Stimulated activated CD4-positive, alpha-beta T cell treated with anti-CD3 and anti-CD28 coated beads, TNF-alpha, amount 100 ng/mL, for 1 hour (primary cell): Measurements from ENCODE around the gene ADGRF3.
"Not testable (repeated sequence)": the region's sequence is repeated elsewhere in the genome, so short reads cannot be mapped to it uniquely, and the experiment has no call there.

Source experiments
- DNase-seq, 3 donors: peaks; one replicate each; pipeline ENCODE4 v3.0.0-alpha.2; 2020; ENCODE audit warnings: low read depth in 3 of 3, low spot score in 1 of 3

ADGRF3 gene, protein sequence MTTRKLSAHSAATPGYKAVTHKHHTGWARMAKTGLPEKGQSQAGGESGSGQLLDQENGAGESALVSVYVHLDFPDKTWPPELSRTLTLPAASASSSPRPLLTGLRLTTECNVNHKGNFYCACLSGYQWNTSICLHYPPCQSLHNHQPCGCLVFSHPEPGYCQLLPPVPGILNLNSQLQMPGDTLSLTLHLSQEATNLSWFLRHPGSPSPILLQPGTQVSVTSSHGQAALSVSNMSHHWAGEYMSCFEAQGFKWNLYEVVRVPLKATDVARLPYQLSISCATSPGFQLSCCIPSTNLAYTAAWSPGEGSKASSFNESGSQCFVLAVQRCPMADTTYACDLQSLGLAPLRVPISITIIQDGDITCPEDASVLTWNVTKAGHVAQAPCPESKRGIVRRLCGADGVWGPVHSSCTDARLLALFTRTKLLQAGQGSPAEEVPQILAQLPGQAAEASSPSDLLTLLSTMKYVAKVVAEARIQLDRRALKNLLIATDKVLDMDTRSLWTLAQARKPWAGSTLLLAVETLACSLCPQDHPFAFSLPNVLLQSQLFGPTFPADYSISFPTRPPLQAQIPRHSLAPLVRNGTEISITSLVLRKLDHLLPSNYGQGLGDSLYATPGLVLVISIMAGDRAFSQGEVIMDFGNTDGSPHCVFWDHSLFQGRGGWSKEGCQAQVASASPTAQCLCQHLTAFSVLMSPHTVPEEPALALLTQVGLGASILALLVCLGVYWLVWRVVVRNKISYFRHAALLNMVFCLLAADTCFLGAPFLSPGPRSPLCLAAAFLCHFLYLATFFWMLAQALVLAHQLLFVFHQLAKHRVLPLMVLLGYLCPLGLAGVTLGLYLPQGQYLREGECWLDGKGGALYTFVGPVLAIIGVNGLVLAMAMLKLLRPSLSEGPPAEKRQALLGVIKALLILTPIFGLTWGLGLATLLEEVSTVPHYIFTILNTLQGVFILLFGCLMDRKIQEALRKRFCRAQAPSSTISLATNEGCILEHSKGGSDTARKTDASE

DNA sequence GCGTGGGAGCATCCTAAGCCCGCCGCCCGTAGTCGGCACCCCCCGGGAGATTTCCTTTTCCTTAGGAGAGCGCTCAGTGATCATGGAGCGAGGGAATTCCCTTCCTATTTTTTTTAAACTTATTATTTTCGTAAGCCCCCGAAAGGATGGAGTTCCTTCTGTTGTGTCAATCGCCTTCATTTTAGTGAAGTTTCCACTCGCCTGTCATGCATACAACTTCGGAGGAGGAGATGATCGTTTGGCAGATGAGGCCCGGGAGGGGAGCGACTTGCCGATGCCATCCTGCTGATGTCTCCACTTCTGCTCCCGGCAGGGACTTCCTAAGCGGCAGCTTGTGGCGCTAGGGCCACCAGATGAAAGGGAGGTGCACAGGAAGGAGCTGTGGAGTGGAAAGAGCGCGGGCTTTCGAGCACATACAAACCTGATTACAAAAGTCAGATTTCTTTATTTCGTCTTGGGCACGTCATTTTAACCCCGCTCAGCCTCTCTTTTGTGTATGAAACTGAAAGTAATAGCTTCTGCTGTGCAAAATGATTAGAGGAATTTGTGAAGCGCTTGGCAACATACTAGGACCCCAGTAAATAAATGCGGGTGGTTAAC is at the start of gene ADGRF3:
Gene ADGRF3, minus strand, starts transcription at position 336 of the 600 bp plus-strand sequence. CDS start 555 bp downstream, outside the sequence.
- peak; percentile 15 to 31 (median 20) for DNase-seq

DNA sequence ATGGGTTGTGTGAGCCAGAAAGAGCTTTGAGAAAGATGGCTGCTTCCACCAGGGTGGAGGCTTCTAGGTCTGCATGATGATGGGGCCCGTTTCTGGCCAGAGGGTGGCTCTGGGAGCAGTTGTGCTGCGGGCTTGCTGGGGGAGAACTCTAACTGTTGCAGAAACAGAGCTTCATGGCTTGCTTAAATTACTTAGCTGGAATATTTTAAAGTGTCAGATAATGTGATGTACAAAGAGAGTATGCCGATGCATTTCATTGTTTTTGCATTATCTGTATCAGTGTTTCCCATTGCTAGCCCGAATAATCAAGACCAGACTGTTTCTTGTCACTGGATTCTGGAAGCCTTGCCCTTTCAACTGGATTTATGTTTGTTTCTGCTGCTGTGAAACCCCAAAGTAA is 48.8 kb upstream of the ADGRF3 start:
- no peak for DNase-seq

DNA sequence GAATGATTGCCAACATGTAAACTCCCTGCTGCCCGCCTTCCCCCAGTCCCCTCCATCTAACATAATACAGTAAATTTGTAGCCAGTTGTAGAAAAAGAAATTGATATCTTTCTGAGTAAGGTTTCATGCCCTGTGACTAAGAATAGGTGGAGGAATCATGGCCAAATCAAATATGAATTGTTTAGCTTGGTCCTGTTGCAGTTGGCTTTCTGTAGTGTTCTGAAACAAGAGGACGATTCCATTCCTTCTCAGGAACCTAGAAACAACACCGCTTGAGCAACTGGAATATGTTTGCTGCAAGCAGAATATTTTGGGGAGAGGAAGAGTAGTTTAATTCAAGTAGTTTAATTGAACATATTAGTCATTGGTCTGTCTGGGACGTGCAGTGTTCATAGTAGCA is 48.1 kb upstream of the ADGRF3 start:
- no peak for DNase-seq

DNA sequence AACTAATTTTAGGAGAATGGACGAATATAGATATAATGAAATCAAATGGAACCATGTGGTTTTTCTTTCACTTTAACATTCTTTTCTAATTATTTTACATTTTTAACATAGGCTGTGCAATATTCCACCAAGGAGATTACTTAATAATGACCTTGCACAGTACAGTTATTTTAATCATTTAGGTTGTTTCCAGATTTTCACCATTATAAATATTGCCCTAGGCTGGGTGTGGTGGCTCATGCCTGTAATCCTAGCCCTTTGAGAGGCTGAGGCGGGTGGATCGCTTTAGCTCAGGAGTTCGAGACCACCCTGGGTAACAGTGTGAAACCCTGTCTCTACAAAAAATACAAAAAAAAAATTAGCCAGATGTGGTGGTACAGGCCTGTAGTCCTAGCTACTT is 40.6 kb upstream of the ADGRF3 start:
- no peak for DNase-seq

DNA sequence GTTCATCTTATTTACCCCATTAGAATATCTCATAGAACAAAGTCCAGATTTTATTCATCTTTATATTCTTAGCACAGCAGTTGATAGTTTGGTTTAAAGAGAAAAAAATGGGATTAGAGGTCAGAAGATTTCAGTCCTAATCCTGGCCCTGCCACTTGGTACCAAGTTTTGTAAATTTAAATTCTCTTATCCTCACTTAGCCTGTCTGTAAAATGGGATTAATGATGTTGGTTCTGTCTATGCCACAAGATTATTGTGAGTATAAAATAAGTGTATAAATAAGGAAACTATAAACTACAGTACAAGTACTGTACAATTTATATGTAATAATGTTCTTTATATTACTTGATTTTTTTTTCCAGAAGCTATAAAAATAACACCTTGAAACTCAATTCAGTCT is 38.0 kb upstream of the ADGRF3 start:
- no peak for DNase-seq

DNA sequence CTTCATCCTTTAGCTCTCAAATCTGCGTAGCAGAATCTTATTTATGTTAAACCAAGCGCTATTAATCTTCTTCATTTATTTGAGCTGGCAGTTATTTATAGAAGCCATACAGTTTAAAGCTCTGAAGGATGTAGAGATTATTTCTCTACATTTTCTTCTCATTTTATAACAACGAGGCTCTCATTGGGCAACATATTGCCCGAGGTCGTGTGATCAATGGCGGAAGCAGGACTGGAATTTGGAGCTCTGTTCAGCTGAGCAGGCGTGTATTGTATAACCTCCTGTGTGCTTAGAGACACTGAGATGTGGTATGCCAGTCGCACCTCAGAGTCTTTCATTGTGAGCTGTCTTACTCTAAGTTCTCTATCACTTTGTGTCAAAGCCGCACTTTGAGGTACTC is 37.6 kb upstream of the ADGRF3 start:
- DNase-seq, result no peak

DNA sequence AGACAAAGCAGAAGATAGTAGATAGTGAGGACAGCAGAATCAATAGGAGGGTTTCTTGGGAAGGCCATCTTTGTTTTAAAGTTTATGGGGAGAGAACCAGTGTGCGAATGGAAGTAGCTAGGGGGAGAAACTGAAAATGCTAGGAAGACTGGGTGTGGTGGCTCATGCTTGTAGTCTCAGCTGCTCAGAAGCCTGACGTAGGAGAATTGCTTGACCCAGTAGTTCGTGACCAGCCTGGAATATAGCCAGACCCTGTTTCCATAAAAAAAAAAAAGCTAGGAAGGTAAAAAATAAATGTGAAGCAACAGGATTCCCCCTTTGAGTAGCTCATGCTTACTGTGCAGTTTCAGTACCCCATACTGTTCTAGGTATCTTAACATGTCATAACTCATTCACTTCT is 36.0 kb upstream of the ADGRF3 start:
- no peak for DNase-seq

DNA sequence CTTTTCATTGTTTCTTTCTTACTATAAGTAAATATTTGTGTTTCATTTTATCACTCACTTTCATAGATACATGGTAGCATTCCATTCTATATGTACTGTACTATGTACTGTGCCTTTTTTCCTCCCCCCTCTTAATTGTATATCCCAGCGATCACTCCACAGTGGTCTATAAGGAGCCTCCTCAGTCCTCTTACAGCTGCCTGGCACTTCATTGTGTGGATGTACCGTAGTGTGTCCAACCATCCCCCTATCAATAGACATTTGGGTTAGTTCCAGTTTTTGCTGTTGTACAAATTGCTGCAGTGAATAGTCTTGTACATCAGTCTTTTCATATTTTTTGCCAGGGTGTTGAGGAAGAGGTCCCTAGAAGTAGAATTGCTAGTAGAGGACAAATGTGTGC is 33.7 kb upstream of the ADGRF3 start:
- DNase-seq, result no peak

DNA sequence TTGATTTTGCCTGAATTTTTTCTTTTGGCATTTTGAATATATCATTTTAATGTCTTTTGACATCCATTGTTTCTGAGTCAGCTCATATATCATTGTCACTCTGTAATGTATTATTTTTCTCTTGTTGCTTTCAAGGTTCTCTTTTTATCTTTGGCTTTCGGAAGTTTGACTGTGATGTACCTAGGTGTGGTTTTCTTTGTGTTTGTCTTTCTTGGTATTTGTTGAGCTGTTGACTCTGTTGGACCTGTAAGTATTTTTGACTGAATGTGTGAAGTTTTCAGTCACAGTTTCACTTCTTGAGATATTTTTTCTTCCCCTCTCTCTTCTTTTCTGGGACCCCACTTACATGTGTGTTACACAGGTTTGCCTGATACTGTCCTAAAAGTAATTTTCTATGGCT is 30.2 kb upstream of the ADGRF3 start:
- no peak for DNase-seq

DNA sequence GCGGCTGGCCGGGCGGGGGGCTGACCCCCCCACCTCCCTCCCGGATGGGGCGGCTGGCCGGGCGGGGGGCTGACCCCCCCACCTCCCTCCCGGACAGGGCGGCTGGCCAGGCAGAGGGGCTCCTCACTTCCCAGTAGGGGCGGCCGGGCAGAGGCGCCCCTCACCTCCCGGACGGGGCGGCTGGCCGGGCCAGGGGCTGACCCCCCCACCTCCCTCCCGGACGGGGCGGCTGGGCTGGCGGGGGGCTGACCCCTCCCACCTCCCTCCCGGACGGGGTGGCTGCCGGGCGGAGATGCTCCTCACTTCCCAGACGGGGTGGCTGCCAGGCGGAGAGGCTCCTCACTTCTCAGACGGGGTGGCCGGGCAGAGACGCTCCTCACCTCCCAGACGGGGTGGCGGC is 24.3 kb upstream of the ADGRF3 start:
- not testable (repeated sequence) for DNase-seq

DNA sequence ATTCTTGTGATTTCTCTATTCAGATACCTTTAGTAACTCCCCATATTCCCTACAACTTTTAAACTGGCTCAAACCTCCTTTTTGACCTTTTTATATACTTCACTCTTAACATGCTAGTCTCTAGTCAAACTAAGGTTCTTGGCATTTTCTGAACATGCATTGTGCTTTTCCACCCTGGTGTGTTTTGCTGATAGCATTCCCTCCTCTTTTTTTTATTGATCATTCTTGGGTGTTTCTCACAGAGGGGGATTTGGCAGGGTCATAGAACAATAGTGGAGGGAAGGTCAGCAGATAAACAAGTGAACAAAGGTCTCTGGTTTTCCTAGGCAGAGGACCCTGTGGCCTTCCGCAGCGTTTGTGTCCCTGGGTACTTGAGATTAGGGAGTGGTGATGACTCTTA is 23.1 kb upstream of the ADGRF3 start:
- DNase-seq, result not testable (repeated sequence)

DNA sequence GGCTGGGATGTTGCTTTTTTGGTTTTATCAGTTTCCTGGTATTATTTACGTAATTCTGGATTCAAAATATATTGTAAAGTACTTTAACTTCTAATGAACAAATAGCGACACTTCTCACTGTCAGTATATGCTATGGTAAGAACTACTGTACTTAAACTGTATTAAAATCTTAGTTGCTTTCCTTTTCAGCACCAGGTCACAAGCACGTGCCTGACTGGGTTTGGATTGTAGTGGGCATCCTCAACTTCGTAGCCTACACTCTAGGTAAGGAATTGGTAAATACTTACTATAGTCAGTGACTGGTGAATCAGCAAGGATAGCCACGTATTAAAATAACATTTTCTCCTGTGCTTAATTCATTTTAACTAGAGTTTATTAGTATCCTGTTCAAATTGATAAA is 20.4 kb upstream of the ADGRF3 start:
- DNase-seq, result no peak

DNA sequence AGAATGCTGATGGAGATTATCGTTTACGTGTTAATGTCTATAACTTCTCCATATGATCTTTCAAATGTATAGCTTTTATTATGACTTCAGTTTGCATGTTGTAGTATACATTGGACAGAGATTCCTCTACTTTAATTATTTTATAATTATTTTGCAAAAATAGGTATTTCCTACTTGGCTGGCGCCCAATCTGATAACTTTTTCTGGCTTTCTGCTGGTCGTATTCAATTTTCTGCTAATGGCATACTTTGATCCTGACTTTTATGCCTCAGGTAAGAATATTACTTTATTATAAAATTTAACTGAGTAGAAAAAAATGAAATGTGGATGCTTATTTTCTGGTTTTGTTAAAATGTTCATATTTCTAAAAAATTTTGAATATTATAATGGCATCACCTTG is 18.1 kb upstream of the ADGRF3 start:
- no peak for DNase-seq

DNA sequence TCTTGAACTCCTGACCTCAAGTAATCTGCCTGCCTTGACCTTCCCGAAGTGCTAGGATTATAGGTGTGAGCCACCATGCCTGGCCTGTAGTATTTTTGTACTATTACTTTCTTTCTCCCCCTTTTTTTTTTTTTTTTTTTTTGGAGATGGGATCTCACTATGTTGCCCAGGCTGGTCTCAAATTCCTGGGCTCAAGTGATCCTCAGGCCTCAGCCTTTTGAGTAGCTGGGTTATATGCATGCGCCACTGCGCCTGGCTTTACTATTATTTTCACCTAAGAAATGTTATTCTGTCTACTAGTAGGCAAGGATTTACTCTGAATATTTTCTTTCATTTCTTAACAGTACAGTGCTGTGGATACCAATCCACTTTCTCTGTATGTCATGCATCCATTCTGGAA is 17.4 kb upstream of the ADGRF3 start:
- no peak for DNase-seq

DNA sequence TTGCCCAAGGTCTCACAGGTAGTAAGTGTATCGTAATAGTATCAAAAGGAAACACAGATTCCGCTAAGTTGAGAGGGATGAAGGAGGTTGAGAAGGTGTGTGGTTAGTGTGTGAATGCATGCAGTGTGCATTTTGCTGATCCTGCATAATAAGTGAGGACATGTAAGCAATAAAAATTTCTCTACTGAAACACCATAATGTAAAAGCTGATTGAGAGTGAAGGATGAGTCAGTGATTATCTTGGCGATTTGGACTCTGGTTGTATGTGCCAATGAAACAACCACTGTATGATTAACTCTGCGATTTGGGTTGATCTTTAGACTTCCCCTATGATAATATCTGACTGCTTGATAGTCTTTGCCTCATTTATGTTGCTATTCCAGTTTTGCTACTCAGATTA is 16.7 kb upstream of the ADGRF3 start:
- no peak for DNase-seq

DNA sequence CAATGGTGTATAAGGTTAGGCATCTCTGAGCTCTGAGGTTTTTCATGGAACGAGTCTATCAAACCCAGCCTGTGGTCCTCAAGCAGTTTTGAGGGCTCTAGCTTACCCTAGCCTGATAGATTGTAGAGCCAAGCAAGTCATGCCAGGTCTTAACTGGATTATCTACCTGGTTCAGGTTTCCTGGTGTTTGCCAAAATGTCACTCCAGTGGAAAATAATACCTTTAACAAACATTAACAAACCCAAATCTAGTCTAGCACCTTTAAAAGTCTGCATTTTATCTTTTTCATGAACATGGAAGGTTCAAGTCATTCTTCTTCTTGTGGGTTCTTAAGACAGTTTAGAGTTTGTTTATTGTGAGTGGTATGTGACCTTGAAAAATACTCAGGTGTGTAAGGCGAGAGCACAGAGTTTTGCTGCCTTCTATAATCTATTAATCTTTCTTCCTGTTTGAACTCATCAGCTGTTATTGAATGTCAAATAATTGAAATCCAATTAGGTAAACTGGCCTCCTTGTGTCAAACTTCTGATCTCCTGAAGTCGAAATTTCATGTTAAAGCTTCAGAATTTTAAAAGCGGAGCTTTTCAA is 13.4 kb upstream of the ADGRF3 start:
- DNase-seq, result no peak

DNA sequence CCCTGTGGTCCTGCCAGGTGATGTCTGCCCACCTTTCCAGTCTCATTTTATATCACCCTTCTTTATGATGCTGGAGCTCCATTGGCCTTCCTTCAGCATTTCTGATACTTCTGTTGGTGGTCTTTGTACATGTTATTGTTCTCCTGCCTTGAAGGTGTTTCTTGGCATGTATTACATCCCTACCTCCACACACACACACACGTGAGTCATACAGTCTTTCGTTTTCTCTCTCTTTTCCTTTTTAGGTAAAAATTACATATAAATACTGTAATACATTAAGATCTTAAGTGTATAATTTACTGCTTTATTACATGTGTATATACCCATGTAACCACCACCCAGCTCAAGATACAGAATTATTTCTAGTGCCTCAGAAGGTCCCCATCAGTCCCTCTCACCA is 10.2 kb upstream of the ADGRF3 start:
- no peak for DNase-seq

DNA sequence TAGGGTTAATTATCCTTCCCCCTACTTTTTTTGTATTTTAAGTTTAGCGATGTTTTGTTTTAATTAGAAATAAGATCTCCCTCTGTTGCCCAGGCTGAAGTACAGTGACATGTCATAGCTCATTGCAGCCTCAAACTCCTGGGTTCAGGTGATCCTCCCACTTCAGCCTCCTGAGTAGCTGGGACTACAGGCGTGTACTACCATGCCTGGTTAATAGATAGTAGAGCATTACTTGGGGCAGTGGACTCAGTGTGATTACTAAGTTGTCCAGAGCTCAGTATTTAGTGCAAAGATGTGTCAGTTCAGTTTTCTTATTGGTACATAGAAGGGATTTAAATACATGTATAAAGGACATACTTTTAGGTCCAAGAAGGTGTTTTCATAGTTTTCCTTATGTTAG is 9.5 kb upstream of the ADGRF3 start:
- no peak for DNase-seq

DNA sequence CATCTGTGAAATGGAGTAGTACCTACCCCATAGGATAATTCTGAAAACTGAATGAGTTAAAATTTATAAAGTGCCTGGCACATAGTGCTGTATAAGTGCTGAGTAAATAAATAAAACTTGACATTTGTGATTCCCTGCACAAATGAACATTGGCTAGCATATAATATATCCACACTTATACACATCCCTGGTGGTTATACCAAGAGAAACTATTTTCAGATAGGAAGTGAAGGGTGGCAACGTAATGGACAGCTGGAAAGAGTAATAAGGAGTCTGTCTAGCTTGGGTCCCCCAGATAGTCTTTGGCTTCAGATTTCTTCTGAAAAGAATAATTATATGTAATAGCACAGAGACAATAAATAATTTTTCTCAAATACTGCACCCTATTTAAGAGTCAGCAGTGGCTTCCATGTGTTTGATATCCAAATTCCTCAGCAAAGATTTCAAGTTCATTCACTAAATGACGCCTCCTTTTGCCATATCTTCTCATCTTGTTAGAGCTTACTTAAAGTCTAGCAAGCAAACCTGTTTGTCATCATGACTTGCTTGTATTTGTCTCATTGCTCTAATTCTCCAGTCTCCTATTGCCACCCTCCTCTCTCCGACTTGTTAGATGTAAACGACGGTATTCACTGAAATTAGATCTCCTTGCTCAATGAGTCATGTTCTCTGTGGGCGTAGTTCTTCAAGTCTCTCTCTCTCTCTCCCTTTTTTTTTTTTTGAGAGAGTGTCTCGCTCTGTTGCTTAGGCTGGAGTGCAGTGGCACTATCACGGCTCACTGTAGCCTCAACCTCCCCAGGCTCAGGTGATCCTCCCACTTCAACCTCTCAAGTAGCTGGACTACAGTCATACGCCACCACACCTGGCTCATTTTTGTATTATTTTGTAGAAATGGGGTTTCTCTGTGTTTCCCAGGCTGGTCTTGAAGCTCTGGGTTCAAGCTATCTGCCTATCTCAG is 8.7 kb upstream of the ADGRF3 start:
- DNase-seq, result no peak

DNA sequence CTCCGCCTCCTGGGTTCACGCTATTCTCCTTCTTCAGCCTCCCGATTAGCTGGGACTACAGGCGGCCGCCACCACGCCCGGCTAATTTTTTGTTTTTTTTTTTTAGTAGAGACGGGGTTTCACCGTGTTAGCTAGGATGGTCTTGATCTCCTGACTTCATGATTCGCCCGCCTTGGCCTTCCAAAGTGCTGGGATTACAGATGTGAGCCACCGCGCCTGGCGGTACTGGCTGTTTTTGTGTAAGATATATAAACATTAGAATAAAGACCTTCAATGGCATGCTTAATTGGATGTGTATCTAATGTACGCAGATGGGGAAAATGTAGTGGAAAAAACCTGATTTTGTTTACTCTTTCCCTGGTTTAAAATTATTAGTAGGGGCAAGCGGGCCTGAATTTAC is 7.9 kb upstream of the ADGRF3 start:
- DNase-seq, result not testable (repeated sequence)
